GM12891 (cell line): ENCODE results near the gene HINFP.

Experiments used
- POLR2A ChIP-seq: IDR thresholded peaks from 2 replicates; pipeline ENCODE4 v1.6.1; 2011; ENCODE audit warnings: low read depth, low read length, control low read depth
- POLR2AphosphoS5 ChIP-seq: IDR thresholded peaks from 2 replicates; pipeline ENCODE4 v1.6.1; 2011; ENCODE audit warnings: low read depth, low read length, control low read depth
- POU2F2 ChIP-seq: IDR thresholded peaks from 2 replicates; pipeline ENCODE4 v1.6.1; 2011; ENCODE audit warnings: low read depth, mild to moderate bottlenecking, control low read depth, low read length, moderate library complexity
- TAF1 ChIP-seq: IDR thresholded peaks from 2 replicates; pipeline ENCODE4 v1.6.1; 2011; ENCODE audit warnings: low read depth, low read length, control low read depth

DNA sequence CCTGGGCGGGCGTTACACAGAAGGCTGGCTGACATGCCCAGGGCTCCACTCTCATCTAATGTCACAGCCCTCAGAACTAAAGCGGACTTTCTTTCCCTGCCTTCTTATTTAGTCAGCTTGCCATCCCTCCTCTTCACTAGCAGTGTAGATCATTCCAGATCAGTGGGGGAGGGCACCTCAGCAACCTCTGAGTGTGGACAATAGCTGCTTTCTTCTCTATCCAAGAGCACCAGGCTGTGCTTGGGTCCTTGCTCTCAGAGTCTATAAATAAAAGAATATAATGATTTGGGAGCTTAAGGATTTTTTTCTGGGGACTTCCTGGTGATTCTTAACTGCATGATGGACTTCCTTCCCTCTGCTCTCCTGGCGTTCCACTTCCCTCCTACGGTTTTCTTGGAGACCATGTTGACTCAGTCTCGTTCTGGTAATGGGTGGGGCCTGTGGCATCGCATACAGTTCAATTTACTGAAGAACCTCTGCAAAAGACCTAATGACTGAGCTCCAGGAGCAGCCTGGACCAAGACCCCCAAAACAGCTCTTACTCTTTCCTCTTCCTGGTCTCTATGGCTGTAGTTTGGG is 39.6 kb upstream of the HINFP start:
- TF ChIP-seq POLR2A (no peak), POLR2AphosphoS5 (no peak), TAF1 (no peak), POU2F2 (no peak)
